Epithelial cell of esophagus (primary cell): ENCODE results near the gene EDC3.
"Not testable (repeated sequence)": the region's sequence is repeated elsewhere in the genome, so short reads cannot be mapped to it uniquely, and the experiment has no call there.

Experiments used
- DNase-seq: peaks from one replicate; pipeline ENCODE4 v3.0.0; 2010; ENCODE audit warnings: low read depth
- H3K4me3 ChIP-seq: 2 replicates; pipeline ENCODE4 v1.5.1; 2011; ENCODE audit warnings: mild to moderate bottlenecking, low read length, control low read depth
- TF ChIP-seq, protein P1 (sequence below): IDR thresholded peaks from 2 replicates; pipeline ENCODE4 v1.5.1; 2011; ENCODE audit warnings: low read depth, mild to moderate bottlenecking, low read length, control low read depth, inconsistent platforms; ENCODE audit not compliant: insufficient read depth; ENCODE audit errors: missing control alignments

EDC3 gene, protein sequence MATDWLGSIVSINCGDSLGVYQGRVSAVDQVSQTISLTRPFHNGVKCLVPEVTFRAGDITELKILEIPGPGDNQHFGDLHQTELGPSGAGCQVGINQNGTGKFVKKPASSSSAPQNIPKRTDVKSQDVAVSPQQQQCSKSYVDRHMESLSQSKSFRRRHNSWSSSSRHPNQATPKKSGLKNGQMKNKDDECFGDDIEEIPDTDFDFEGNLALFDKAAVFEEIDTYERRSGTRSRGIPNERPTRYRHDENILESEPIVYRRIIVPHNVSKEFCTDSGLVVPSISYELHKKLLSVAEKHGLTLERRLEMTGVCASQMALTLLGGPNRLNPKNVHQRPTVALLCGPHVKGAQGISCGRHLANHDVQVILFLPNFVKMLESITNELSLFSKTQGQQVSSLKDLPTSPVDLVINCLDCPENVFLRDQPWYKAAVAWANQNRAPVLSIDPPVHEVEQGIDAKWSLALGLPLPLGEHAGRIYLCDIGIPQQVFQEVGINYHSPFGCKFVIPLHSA

DNA sequence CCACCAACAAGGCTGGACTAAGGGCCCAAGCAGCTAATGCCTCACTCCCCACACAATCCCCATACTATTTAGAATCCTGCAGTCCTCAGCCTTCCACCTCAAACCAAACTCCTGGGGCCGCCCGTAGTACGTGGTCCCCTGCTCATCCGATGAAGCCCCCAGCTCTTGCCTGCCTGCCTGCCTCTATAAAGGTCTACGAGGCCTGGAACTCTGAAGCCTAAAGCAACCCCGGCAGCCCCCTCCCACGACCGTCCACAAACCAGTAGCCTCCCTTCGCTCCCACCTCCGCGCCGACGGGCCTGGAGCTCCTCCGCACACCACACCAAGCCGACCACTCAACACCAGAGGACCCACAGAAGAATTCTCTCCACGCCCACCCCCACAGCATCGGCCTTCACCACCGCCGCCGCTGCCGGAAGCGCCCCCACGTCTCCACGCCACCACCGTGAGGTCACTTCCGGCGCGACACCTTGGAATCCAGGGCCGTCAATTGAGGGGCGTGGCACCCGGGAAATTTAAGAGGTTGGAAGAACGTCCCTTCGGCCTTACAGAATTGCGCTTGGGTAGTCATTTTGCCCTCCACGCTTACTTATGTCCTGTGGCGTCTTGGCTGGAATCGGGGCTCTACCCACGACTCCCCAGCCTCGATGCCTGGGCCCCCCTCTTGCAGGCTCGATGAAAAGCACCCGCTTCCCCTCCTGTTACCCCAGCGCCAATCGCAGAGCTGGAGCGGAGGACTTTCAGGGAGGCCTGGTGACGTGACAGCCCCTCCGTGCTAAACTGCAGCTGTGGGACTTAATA, at the start of gene EDC3:
Gene EDC3 (minus strand): TSS at position 428 of the 801 bp plus-strand sequence. CDS start 20,900 bp downstream, outside the sequence.
- H3K4me3 ChIP-seq = peak within 1 kb of the TSS; percentile 90
- peak; percentile 86 for DNase-seq
- TF ChIP-seq, protein P1, sequence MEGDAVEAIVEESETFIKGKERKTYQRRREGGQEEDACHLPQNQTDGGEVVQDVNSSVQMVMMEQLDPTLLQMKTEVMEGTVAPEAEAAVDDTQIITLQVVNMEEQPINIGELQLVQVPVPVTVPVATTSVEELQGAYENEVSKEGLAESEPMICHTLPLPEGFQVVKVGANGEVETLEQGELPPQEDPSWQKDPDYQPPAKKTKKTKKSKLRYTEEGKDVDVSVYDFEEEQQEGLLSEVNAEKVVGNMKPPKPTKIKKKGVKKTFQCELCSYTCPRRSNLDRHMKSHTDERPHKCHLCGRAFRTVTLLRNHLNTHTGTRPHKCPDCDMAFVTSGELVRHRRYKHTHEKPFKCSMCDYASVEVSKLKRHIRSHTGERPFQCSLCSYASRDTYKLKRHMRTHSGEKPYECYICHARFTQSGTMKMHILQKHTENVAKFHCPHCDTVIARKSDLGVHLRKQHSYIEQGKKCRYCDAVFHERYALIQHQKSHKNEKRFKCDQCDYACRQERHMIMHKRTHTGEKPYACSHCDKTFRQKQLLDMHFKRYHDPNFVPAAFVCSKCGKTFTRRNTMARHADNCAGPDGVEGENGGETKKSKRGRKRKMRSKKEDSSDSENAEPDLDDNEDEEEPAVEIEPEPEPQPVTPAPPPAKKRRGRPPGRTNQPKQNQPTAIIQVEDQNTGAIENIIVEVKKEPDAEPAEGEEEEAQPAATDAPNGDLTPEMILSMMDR = no peak

DNA sequence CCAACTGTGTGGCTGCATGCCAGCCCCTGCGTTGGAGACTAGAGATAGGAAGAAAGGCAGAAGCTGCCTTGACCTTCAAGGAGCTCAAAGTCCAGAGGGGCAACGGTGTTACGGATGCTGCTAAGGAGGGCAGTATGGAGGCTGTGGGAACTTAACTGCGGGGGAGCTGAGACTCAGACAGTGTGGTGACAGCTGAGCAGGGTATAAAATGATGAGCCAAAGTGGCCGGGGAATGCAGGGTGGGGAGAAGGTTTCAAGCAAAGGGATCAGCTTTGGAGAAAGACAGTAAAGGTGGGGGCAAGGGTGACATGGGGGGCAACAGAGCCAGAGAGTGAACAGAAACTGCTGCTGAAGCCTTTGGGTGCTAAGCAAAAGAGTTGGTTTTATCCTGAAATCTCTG, 46.6 kb upstream of the EDC3 start:
- DNase-seq = no peak
- TF ChIP-seq, protein P1 = no peak
- H3K4me3 ChIP-seq = no peak overlapping the region

DNA sequence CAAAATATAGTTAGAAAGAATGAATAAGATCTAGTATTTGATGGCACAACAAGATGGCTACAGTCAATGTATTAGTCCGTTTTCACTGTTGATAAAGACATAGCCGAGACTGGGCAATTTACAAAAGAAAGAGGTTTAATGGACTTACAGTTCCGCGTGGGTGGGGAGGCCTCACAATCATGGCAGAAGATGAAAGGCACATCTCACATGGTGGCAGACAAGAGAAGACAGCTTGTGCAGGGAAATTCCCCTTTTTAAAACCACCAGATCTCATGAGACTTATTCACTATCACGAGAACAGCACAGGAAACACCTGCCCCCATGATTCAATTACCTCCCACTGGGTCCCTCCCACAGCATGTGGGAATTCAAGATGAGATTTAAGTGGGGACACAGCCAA, 42.4 kb upstream of the EDC3 start:
- not testable (repeated sequence) for DNase-seq, H3K4me3 ChIP-seq

DNA sequence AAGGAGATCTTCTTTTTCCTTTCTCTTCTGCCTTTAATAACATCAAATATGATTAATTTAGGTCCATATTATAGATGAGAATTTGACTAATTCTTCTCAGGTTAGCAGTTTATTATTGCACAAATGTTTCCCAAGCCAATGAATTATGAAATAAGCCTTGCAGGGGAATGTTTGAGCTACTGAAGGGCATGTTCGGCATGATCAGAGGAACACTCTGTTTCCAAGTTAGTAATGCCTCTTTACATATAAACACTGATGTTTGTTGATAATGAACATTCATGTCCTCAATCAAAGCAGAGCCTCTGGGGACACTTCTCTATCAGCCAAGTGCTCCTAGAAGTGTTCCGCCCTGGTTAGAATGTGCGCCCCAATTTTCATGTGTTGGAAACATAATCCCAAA, 39.5 kb upstream of the EDC3 start:
- TF ChIP-seq, protein P1 = no peak
- H3K4me3 ChIP-seq = no peak overlapping the region
- DNase-seq = no peak

DNA sequence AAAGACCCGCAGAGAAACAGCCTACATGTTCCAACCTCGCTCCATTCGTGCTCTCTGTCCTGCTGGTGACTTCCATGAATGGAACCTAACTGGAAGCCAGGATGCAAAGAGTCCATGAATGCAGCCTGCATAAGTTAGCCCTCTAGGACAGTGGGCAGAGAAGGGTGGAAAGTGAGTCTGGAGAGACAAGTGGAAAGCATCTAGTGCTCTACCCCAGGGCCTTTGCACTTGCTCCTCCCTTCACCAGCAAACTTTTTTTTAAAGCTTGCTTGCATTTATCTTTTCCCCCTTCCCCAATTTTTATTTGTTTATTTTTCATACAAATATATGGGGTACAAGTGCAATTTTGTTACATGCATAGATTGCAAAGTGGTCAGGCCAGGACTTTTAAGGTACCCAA, 37.4 kb upstream of the EDC3 start:
- H3K4me3 ChIP-seq = no peak overlapping the region
- DNase-seq = no peak
- TF ChIP-seq, protein P1 = no peak

DNA sequence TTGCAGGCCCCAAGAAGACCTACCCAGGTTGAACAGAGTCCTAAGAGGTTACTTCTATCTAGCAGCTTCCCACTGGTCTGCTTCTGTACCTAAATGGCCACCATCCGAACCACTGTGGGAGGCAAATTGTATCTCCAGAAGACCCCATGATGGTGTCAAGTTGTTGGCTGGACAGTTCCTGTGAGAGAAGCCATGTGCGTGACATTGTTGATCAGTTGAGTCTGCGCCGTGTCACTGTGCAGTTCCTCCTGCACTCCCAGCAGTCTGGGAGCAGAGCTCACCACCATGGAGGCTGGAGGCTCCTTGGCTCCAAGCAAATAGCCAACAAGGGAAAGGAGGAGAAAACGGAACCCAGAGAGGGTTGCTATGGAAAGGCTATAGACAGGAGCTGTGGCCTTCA, 37.0 kb upstream of the EDC3 start:
- H3K4me3 ChIP-seq = no peak overlapping the region
- DNase-seq = no peak
- TF ChIP-seq, protein P1 = no peak

DNA sequence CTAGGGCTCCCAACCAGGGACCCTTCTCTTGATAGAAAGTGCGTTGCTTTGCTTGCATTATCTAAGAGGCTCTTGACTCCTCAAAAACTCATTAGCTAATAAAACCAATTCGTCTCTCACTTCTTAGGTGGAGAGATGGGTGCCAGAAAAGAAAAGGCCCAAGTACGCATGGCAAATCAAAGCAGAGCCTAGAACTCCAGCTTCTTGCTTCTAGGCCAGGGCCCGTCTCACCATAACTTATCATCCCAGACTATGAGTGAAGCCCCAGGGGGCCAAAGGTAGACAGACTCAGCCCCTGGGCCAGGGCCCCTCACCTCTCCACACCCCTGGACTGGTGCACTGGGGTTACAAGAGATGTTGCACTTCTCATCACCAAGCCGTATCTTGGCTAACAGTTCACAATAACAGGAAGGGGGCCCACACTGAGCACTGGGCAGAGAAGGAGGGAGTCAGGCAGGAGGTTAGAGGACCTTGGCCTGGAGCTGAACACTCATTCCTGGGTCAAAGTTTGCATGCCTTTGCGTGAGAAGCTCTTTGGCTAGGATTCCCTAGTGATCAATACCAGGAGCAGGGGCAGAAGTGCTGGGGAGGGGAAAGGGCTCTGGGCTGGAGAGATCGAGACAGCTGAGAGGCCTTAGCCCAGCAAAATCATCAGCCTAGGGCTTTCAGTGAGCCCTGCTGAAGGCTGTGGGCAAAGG, 34.9 kb upstream of the EDC3 start:
- H3K4me3 ChIP-seq = no peak overlapping the region
- no peak for DNase-seq
- TF ChIP-seq, protein P1 = no peak

DNA sequence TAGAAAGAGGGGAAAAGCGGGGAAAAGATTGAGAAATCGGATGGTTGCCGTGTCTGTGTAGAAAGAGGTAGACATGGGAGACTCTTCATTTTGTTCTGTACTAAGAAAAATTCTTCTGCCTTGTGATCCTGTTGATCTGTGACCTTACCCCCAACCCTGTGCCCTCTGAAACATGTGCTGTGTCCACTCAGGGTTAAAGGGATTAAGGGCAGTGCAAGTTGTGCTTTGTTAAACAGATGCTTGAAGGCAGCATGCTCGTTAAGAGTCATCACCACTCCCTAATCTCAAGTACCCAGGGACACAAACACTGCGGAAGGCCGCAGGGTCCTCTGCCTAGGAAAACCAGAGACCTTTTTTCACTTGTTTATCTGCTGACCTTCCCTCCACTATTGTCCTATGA, 33.5 kb upstream of the EDC3 start:
- H3K4me3 ChIP-seq, DNase-seq: not testable (repeated sequence)

DNA sequence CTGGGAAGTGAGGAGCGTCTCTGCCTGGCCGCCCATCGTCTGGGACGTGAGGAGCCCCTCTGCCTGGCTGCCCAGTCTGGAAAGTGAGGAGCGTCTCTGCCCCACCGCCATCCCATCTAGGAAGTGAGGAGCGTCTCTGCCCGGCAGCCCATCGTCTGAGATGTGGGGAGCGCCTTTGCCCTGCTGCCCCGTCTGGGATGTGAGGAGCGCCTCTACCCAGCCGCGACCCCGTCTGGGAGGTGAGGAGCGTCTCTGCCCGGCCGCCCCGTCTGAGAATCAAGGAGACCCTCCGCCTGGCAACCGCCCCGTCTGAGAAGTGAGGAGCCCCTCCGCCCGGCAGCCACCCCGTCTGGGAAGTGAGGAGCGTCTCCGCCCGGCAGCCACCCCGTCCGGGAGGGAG, 32.9 kb upstream of the EDC3 start:
- DNase-seq, H3K4me3 ChIP-seq: not testable (repeated sequence)
